ENCODE results near the gene MAGEB16. TPM values are rescaled to one million over a fixed set of nuclear protein-coding genes. Genes with fewer than 3 reads are reported as not detected.

The MAGEB16 gene
- 0.03 TPM in 1 of 2 replicates, not detected in the other for total RNA-seq (2014; rRNA removed; shearing (Covaris generic))

DNA sequence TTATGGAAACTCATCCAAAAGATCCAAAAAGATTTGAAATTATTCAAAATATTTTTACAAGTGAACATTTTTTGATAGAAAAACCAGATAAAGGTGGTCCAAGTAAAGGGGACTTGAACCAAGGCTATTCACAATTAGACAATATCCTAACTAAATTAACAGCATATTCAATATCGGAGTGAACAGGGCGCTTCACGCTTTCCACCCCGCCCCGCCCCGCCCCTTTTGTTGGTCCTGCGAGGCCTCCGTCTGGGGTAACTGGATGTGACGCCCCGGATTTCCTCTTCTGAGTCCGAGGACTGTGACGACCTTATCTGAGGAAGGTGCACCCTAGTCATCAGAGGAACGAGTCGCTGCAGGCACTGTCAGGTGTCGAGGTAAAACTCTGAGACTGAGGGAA is at the start of gene MAGEB16:
TSS of gene MAGEB16 (plus strand) at position 301 of the 400 bp plus-strand sequence. CDS start 3,855 bp downstream, outside the sequence.
- Histone ChIP-seq H3K36me3 (replicated peaks; ENCODE audit: control insufficient read depth, insufficient read depth, low read length) (no peaks in the 10 kb centered on the region), H3K4me3 (ENCODE audit: insufficient read depth, low read depth, low read length) (no peak within 1 kb of the TSS), H3K27me3 (ENCODE audit: control insufficient read depth, insufficient read depth, low read length) (no peaks in the 10 kb centered on the region)
- no peak for DNase-seq

GRCh38 chrX:35773958-35774564 is 24.1 kb upstream of the MAGEB16 start:
- H3K27me3 ChIP-seq (ENCODE audit: control insufficient read depth, insufficient read depth, low read length), result no peaks in the 10 kb centered on the region

DNA sequence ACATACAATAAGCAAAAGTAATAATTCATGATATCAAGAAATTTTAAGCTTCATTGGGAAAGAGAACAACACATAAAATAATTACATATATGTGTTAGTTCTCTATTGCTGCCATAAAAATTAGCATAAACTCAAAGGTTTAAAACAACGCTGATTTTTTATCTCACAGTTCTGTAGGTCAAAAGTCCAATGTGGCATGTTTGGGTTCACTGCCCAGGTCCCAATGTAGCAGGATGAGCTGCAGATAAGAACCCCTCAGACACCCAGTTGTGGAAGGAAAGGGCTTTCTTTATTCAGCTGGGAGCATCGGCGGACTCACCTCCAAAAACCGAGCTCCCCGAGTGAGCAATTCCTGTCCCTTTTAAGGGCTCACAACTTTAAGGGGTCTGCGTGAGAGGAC is 13.1 kb upstream of the MAGEB16 start:
- no peak overlapping the region for H3K4me3 ChIP-seq (ENCODE audit: insufficient read depth, low read depth, low read length)
- no peak for DNase-seq
- no peaks in the 10 kb centered on the region for H3K27me3 ChIP-seq (ENCODE audit: control insufficient read depth, insufficient read depth, low read length)
- H3K36me3 ChIP-seq (replicated peaks; ENCODE audit: control insufficient read depth, insufficient read depth, low read length), result no peaks in the 10 kb centered on the region

More at GRCh38 chrX:35773958-35774564, 24.1 kb upstream of the MAGEB16 start:
- Histone ChIP-seq H3K36me3 (replicated peaks; ENCODE audit: control insufficient read depth, insufficient read depth, low read length) (no peaks in the 10 kb centered on the region), H3K4me3 (ENCODE audit: insufficient read depth, low read depth, low read length) (no peak overlapping the region)
- DNase-seq, result no peak

DNA sequence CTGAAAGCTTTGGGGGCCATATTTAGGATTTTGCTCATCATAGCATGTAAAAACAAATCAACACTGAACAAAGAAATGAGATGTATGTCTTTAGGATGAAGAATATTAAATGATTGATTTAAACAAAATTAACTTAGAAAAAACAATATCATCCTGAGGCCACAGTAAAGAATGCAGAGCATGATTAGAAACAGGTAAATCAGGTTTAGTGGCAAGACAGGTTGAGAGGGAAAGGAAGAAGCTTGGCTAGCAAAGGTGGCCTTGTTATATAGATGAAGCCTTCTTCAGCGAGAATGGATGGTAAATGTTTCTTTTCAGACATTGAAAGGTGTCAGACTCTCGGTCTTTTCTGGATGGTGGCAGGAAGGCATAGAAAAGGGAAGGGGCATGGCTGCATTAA is 11.9 kb upstream of the MAGEB16 start:
- no peak for DNase-seq
- H3K4me3 ChIP-seq (ENCODE audit: insufficient read depth, low read depth, low read length), result no peak overlapping the region
- no peaks in the 10 kb centered on the region for H3K36me3 ChIP-seq (replicated peaks; ENCODE audit: control insufficient read depth, insufficient read depth, low read length)
- H3K27me3 ChIP-seq (ENCODE audit: control insufficient read depth, insufficient read depth, low read length), result no peaks in the 10 kb centered on the region

GRCh38 chrX:35787867-35788266 is 10.3 kb upstream of the MAGEB16 start:
- H3K36me3 ChIP-seq (replicated peaks; ENCODE audit: control insufficient read depth, insufficient read depth, low read length), result no peaks in the 10 kb centered on the region
- no peak for DNase-seq
- H3K27me3 ChIP-seq (ENCODE audit: control insufficient read depth, insufficient read depth, low read length), result no peaks in the 10 kb centered on the region
- H3K4me3 ChIP-seq (ENCODE audit: insufficient read depth, low read depth, low read length), result no peak overlapping the region

DNA sequence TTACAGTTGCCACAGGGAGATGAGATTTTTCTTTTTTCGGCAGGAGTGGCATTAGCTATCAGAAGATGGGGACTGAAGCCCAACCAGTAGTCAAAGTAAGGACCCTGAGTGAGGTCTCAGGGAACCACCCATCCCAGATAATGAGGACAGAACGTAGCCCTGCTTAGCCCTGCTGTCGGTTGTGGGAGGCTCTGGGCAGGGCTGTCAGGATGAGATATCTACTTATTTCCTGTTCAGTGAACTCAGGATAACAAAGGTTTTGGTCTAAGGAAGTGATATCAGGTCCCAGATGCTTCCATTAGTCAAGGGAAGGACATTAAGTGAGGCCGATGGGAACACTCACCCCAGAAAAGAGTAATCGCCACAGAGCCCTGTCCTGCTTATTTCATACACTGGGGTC is 2.3 kb downstream of the MAGEB16 start:
- H3K27me3 ChIP-seq (ENCODE audit: control insufficient read depth, insufficient read depth, low read length), result no peaks in the 10 kb centered on the region
- no peaks in the 10 kb centered on the region for H3K36me3 ChIP-seq (replicated peaks; ENCODE audit: control insufficient read depth, insufficient read depth, low read length)
- H3K4me3 ChIP-seq (ENCODE audit: insufficient read depth, low read depth, low read length), result no peak overlapping the region
- no peak for DNase-seq

- no peak for DNase-seq
- no peaks in the 10 kb centered on the region for H3K36me3 ChIP-seq (replicated peaks; ENCODE audit: control insufficient read depth, insufficient read depth, low read length)
- H3K27me3 ChIP-seq (ENCODE audit: control insufficient read depth, insufficient read depth, low read length), result no peaks in the 10 kb centered on the region
- no peak overlapping the region for H3K4me3 ChIP-seq (ENCODE audit: insufficient read depth, low read depth, low read length)
Observed at GRCh38 chrX:35809781-35810180, 11.6 kb downstream of the MAGEB16 start.

GRCh38 chrX:35819241-35819640 is 21.1 kb downstream of the MAGEB16 start:
- no peak overlapping the region for H3K4me3 ChIP-seq (ENCODE audit: insufficient read depth, low read depth, low read length)

GRCh38 chrX:35826503-35826902 is 28.4 kb downstream of the MAGEB16 start:
- H3K36me3 ChIP-seq (replicated peaks; ENCODE audit: control insufficient read depth, insufficient read depth, low read length), result no peaks in the 10 kb centered on the region
- no peaks in the 10 kb centered on the region for H3K27me3 ChIP-seq (ENCODE audit: control insufficient read depth, insufficient read depth, low read length)
- no peak for DNase-seq
- no peak overlapping the region for H3K4me3 ChIP-seq (ENCODE audit: insufficient read depth, low read depth, low read length)

More at GRCh38 chrX:35819241-35819640, 21.1 kb downstream of the MAGEB16 start:
- DNase-seq, result no peak
- Histone ChIP-seq H3K27me3 (ENCODE audit: control insufficient read depth, insufficient read depth, low read length) (no peaks in the 10 kb centered on the region), H3K36me3 (replicated peaks; ENCODE audit: control insufficient read depth, insufficient read depth, low read length) (no peaks in the 10 kb centered on the region)

DNA sequence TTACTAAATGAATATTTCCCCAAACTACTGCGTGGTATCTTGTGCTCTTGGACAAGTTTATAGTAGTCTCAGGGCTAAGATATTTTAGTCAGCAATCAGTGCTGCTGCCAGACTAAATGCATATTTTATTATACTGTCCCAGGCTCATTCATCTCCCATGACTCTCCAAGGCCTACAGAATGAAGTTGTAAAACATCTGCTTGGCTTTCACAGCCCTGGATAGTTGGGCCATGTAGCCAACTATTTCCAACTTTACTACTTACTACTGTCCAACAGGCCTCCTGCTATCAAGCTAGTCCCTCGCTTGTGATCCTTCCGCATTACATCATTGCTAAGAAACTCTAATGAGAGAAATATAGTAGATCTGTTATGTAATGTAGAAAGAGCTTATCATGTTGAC is 31.4 kb downstream of the MAGEB16 start:
- H3K27me3 ChIP-seq (ENCODE audit: control insufficient read depth, insufficient read depth, low read length), result no peaks in the 10 kb centered on the region
- no peak for DNase-seq
- H3K36me3 ChIP-seq (replicated peaks; ENCODE audit: control insufficient read depth, insufficient read depth, low read length), result no peaks in the 10 kb centered on the region
- no peak overlapping the region for H3K4me3 ChIP-seq (ENCODE audit: insufficient read depth, low read depth, low read length)

DNA sequence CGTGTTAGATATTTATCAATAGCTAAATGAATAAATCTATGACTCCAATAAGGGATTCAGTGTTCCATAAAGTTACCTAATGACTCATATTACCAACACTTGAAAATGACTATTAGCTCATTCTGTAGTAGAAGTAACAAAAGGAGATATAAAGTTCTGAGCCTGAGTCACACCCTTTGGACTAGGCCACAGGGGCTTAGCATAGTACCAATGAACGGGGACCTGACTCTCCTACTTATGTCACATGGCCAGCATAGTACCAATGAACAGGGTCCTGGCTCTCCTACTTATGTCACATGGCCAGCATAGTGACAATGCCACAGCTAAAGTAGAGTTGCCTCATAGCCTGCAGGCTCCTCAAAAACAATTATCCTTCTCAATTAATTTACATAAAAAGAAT is 43.7 kb downstream of the MAGEB16 start:
- no peaks in the 10 kb centered on the region for H3K27me3 ChIP-seq (ENCODE audit: control insufficient read depth, insufficient read depth, low read length)
- H3K4me3 ChIP-seq (ENCODE audit: insufficient read depth, low read depth, low read length), result no peak overlapping the region
- DNase-seq, result no peak
- no peaks in the 10 kb centered on the region for H3K36me3 ChIP-seq (replicated peaks; ENCODE audit: control insufficient read depth, insufficient read depth, low read length)

- DNase-seq, result no peak
- H3K27me3 ChIP-seq (ENCODE audit: control insufficient read depth, insufficient read depth, low read length), result no peaks in the 10 kb centered on the region
- H3K4me3 ChIP-seq (ENCODE audit: insufficient read depth, low read depth, low read length), result no peak overlapping the region
- H3K36me3 ChIP-seq (replicated peaks; ENCODE audit: control insufficient read depth, insufficient read depth, low read length), result no peaks in the 10 kb centered on the region
Observed at GRCh38 chrX:35842674-35843073, 44.5 kb downstream of the MAGEB16 start.

DNA sequence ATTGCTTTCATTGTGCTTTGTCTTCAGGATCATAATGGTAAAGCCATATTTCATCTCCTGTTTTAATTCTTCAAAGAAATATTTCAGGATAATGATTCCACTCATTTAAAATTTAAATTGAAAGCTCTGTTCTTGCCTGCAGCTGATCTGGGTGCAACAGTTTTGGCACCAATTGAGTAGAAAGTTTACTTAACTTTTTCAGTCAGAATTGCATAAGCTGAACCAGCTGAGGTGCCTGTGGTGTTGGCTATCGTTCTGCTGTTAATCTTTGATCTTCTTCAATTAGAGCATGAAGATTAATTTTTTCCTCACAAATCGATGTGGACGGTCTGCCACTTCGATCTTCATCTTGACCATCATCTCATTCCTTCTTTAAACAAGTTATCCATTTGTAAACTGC is 49.6 kb downstream of the MAGEB16 start:
- Histone ChIP-seq H3K4me3 (ENCODE audit: insufficient read depth, low read depth, low read length) (no peak overlapping the region), H3K27me3 (ENCODE audit: control insufficient read depth, insufficient read depth, low read length) (no peaks in the 10 kb centered on the region), H3K36me3 (replicated peaks; ENCODE audit: control insufficient read depth, insufficient read depth, low read length) (no peaks in the 10 kb centered on the region)
- DNase-seq, result no peak
